Measurements from ENCODE around the gene HADH. TPM values are rescaled to one million over a fixed set of nuclear protein-coding genes. Genes with fewer than 3 reads are reported as not detected.

Gene HADH
- total RNA-seq, 1 experiment from 2014 or later: 39.8 TPM

- ChIA-PET POLR2A (no interaction called here), CTCF (no interaction called here)
- no peaks in the 10 kb centered on the region for H3K27me3 Mint-ChIP-seq (ENCODE audit: low read depth)
- H3K27ac Mint-ChIP-seq: no peak overlapping the region
- no peak for ATAC-seq
- H3K4me3 Mint-ChIP-seq: no peak overlapping the region
- H3K9me3 Mint-ChIP-seq: no peaks in the 10 kb centered on the region
- DNase-seq (ENCODE audit: low spot score): no peak
- H3K36me3 Mint-ChIP-seq: no peaks in the 10 kb centered on the region; the same call in 1 of the 2 replicates
- TF ChIP-seq ZNF121 (CRISPR knock-in tag; IDR thresholded peaks at IDR 0.05): no peak
- TF ChIP-seq PRRX2 (CRISPR knock-in tag; IDR thresholded peaks at IDR 0.05): no peak
- no peak for TF ChIP-seq MXD4 (CRISPR knock-in tag; IDR thresholded peaks at IDR 0.05; ENCODE audit: borderline replicate concordance)
- TF ChIP-seq, protein P1, sequence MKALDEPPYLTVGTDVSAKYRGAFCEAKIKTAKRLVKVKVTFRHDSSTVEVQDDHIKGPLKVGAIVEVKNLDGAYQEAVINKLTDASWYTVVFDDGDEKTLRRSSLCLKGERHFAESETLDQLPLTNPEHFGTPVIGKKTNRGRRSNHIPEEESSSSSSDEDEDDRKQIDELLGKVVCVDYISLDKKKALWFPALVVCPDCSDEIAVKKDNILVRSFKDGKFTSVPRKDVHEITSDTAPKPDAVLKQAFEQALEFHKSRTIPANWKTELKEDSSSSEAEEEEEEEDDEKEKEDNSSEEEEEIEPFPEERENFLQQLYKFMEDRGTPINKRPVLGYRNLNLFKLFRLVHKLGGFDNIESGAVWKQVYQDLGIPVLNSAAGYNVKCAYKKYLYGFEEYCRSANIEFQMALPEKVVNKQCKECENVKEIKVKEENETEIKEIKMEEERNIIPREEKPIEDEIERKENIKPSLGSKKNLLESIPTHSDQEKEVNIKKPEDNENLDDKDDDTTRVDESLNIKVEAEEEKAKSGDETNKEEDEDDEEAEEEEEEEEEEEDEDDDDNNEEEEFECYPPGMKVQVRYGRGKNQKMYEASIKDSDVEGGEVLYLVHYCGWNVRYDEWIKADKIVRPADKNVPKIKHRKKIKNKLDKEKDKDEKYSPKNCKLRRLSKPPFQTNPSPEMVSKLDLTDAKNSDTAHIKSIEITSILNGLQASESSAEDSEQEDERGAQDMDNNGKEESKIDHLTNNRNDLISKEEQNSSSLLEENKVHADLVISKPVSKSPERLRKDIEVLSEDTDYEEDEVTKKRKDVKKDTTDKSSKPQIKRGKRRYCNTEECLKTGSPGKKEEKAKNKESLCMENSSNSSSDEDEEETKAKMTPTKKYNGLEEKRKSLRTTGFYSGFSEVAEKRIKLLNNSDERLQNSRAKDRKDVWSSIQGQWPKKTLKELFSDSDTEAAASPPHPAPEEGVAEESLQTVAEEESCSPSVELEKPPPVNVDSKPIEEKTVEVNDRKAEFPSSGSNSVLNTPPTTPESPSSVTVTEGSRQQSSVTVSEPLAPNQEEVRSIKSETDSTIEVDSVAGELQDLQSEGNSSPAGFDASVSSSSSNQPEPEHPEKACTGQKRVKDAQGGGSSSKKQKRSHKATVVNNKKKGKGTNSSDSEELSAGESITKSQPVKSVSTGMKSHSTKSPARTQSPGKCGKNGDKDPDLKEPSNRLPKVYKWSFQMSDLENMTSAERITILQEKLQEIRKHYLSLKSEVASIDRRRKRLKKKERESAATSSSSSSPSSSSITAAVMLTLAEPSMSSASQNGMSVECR (CRISPR knock-in tag; IDR thresholded peaks at IDR 0.05; ENCODE audit: borderline replicate concordance): no peak
- no peak for TF ChIP-seq SP1 (CRISPR knock-in tag; conservative IDR thresholded peaks at IDR 0.05)
- no peak for TF ChIP-seq TP53 (CRISPR knock-in tag; IDR thresholded peaks at IDR 0.05)
- TF ChIP-seq E2F1 (CRISPR knock-in tag; IDR thresholded peaks at IDR 0.05): no peak
- no peak for TF ChIP-seq GRHL2 (CRISPR knock-in tag; IDR thresholded peaks at IDR 0.05; ENCODE audit: insufficient replicate concordance, severe bottlenecking)
- TF ChIP-seq FOXK1 (CRISPR knock-in tag; IDR thresholded peaks at IDR 0.05): no peak
- no peak for TF ChIP-seq MYBL2 (CRISPR knock-in tag; IDR thresholded peaks at IDR 0.05)
- TF ChIP-seq, protein P2, sequence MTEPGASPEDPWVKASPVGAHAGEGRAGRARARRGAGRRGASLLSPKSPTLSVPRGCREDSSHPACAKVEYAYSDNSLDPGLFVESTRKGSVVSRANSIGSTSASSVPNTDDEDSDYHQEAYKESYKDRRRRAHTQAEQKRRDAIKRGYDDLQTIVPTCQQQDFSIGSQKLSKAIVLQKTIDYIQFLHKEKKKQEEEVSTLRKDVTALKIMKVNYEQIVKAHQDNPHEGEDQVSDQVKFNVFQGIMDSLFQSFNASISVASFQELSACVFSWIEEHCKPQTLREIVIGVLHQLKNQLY (CRISPR knock-in tag; IDR thresholded peaks at IDR 0.05): no peak
- TF ChIP-seq, protein P3, sequence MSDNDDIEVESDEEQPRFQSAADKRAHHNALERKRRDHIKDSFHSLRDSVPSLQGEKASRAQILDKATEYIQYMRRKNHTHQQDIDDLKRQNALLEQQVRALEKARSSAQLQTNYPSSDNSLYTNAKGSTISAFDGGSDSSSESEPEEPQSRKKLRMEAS (CRISPR knock-in tag; IDR thresholded peaks at IDR 0.05): no peak
- TF ChIP-seq ZNF671 (CRISPR knock-in tag; IDR thresholded peaks at IDR 0.05): no peak
- TF ChIP-seq ZNF396 (CRISPR knock-in tag; IDR thresholded peaks at IDR 0.05; ENCODE audit: borderline replicate concordance): no peak
- TF ChIP-seq NFYB (CRISPR knock-in tag; conservative IDR thresholded peaks at IDR 0.05; ENCODE audit: low read depth): no peak
- no peak for TF ChIP-seq SOX15 (CRISPR knock-in tag; IDR thresholded peaks at IDR 0.05)
- TF ChIP-seq, protein P4, sequence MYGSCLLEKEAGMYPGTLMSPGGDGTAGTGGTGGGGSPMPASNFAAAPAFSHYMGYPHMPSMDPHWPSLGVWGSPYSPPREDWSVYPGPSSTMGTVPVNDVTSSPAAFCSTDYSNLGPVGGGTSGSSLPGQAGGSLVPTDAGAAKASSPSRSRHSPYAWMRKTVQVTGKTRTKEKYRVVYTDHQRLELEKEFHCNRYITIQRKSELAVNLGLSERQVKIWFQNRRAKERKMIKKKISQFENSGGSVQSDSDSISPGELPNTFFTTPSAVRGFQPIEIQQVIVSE (CRISPR knock-in tag; IDR thresholded peaks at IDR 0.05; ENCODE audit: borderline replicate concordance): no peak
- no peak for TF ChIP-seq ZNF232 (CRISPR knock-in tag; IDR thresholded peaks at IDR 0.05)
- H3K4me1 Mint-ChIP-seq: no peaks in the 10 kb centered on the region
Observed at GRCh38 chr4:108080747-108081146, 91.1 kb downstream of the HADH start.

- Mint-ChIP-seq H3K4me3 (no peak overlapping the region), H3K27me3 (ENCODE audit: low read depth) (no peaks in the 10 kb centered on the region), H3K4me1 (no peaks in the 10 kb centered on the region), H3K36me3 (no peaks in the 10 kb centered on the region; the same call in 1 of the 2 replicates), H3K9me3 (no peaks in the 10 kb centered on the region), H3K27ac (no peak overlapping the region)
- ChIA-PET CTCF (no interaction called here), POLR2A (no interaction called here)
- no peak for DNase-seq (ENCODE audit: low spot score)
- no peak for ATAC-seq
- TF ChIP-seq ZBTB43 (CRISPR knock-in tag; IDR thresholded peaks at IDR 0.05) (no peak), ESRRA (CRISPR knock-in tag; IDR thresholded peaks at IDR 0.05; ENCODE audit: borderline replicate concordance) (no peak), RORB (CRISPR knock-in tag; IDR thresholded peaks at IDR 0.05) (no peak), ZNF281 (CRISPR knock-in tag; IDR thresholded peaks at IDR 0.05) (no peak), JUN (CRISPR knock-in tag; IDR thresholded peaks at IDR 0.05) (no peak), ZMAT4 (CRISPR knock-in tag; IDR thresholded peaks at IDR 0.05) (no peak), ZNF416 (CRISPR knock-in tag; IDR thresholded peaks at IDR 0.05) (no peak), IRF2 (CRISPR knock-in tag; IDR thresholded peaks at IDR 0.05; ENCODE audit: borderline replicate concordance, low read depth) (no peak), RELA (CRISPR knock-in tag; IDR thresholded peaks at IDR 0.05; ENCODE audit: borderline replicate concordance) (no peak)
Observed at GRCh38 chr4:108081256-108081655, 91.6 kb downstream of the HADH start.
